NCI-H510A treated with DMSO at 0.1 percent for 48 hours (cell line): Measurements from ENCODE around the gene MLXIP.
"Not testable (repeated sequence)": the region's sequence is repeated elsewhere in the genome, so short reads cannot be mapped to it uniquely, and the experiment has no call there.

ENCODE experiments used
- DNase-seq: peaks from one replicate; lab custom pipeline; 2025; lab: John Stamatoyannopoulos, UW

The MLXIP gene

GRCh38 chr12:122078141-122079032, at the start of gene MLXIP:
Gene MLXIP (plus strand): TSS chr12:122078756. CDS start chr12:122078854, 98 bp downstream.
- peak; percentile 93 for DNase-seq

GRCh38 chr12:122028905-122029560, 49.5 kb upstream of the MLXIP start:
- DNase-seq, result no peak

GRCh38 chr12:122029620-122030423, 48.7 kb upstream of the MLXIP start:
- DNase-seq, result no peak

- no peak for DNase-seq
Observed at GRCh38 chr12:122030424-122031035, 48.0 kb upstream of the MLXIP start.

GRCh38 chr12:122031342-122032216, 47.0 kb upstream of the MLXIP start:
- DNase-seq, result peak; percentile 27

- no peak for DNase-seq
Observed at GRCh38 chr12:122032580-122032979, 46.0 kb upstream of the MLXIP start.

GRCh38 chr12:122035292-122035691, 43.3 kb upstream of the MLXIP start:
- no peak for DNase-seq

GRCh38 chr12:122036153-122036552, 42.4 kb upstream of the MLXIP start:
- no peak for DNase-seq

- DNase-seq, result no peak
Observed at GRCh38 chr12:122040579-122041386, 37.8 kb upstream of the MLXIP start.

- DNase-seq, result not testable (repeated sequence)
Observed at GRCh38 chr12:122041458-122041857, 37.1 kb upstream of the MLXIP start.

- no peak for DNase-seq
Observed at GRCh38 chr12:122042910-122043309, 35.6 kb upstream of the MLXIP start.

GRCh38 chr12:122043476-122043875, 35.1 kb upstream of the MLXIP start:
- no peak for DNase-seq

GRCh38 chr12:122045262-122045661, 33.3 kb upstream of the MLXIP start:
- no peak for DNase-seq

- DNase-seq, result no peak
Observed at GRCh38 chr12:122046145-122046544, 32.4 kb upstream of the MLXIP start.

GRCh38 chr12:122048151-122048550, 30.4 kb upstream of the MLXIP start:
- DNase-seq, result no peak

- DNase-seq, result no peak
Observed at GRCh38 chr12:122049827-122050226, 28.7 kb upstream of the MLXIP start.

GRCh38 chr12:122050706-122051105, 27.9 kb upstream of the MLXIP start:
- no peak for DNase-seq

GRCh38 chr12:122051231-122051876, 27.2 kb upstream of the MLXIP start:
- DNase-seq, result no peak

- no peak for DNase-seq
Observed at GRCh38 chr12:122052285-122052684, 26.3 kb upstream of the MLXIP start.
